Nephron (organoid): ENCODE measurements around the gene NFASC.

Experiments used
- H3K27ac Mint-ChIP-seq, 3 experiments: 2 replicates each; pipeline ENCODE4 v1.8.0; 2020; ENCODE audit warnings: mixed read lengths in 3 of 3, mild to moderate bottlenecking in 2 of 3, moderate library complexity in 1 of 3
- H3K27me3 Mint-ChIP-seq: 2 replicates; pipeline ENCODE4 v1.8.0; 2021; ENCODE audit warnings: low read depth, mild to moderate bottlenecking, moderate library complexity, mixed read lengths
- H3K36me3 Mint-ChIP-seq: 2 replicates; pipeline ENCODE4 v1.8.0; 2020; ENCODE audit warnings: low read depth, mixed read lengths
- H3K4me1 Mint-ChIP-seq: 2 replicates; pipeline ENCODE4 v1.8.0; 2020; ENCODE audit warnings: mixed read lengths
- H3K4me3 Mint-ChIP-seq, 3 experiments: 2 replicates each; pipeline ENCODE4 v1.8.0; 2020; ENCODE audit warnings: mild to moderate bottlenecking in 3 of 3, mixed read lengths in 3 of 3, moderate library complexity in 2 of 3
- H3K9me3 Mint-ChIP-seq: 2 replicates; pipeline ENCODE4 v1.8.0; 2020; ENCODE audit warnings: mixed read lengths
- CTCF ChIP-seq, 3 experiments: fragments of 200-600 bp; sonication (generic); IDR thresholded peaks; one replicate each; pipeline ENCODE4 v1.5.0; 2021; ENCODE audit warnings: antibody characterized with exemption in 3 of 3; ENCODE audit not compliant: unreplicated experiment in 3 of 3

The NFASC gene

GRCh38 chr1:204968135-204968534 is 97.5 kb downstream of the NFASC start:
- peaks cover 39% of the 10 kb centered on the region for H3K27me3 Mint-ChIP-seq
- H3K4me1 Mint-ChIP-seq: no peaks in the 10 kb centered on the region
- H3K27ac Mint-ChIP-seq: no peak overlapping the region
- H3K9me3 Mint-ChIP-seq: no peaks in the 10 kb centered on the region
- H3K36me3 Mint-ChIP-seq: no peaks in the 10 kb centered on the region
- no peak for TF ChIP-seq CTCF (IDR thresholded peaks at IDR 0.05; ENCODE audit: unreplicated experiment in 3 of 3)
- no peak overlapping the region for H3K4me3 Mint-ChIP-seq

GRCh38 chr1:204968951-204969350 is 98.3 kb downstream of the NFASC start:
- H3K9me3 Mint-ChIP-seq: no peaks in the 10 kb centered on the region
- H3K4me1 Mint-ChIP-seq: no peaks in the 10 kb centered on the region
- peaks cover 39% of the 10 kb centered on the region for H3K27me3 Mint-ChIP-seq
- no peak overlapping the region for H3K27ac Mint-ChIP-seq
- no peak for TF ChIP-seq CTCF (IDR thresholded peaks at IDR 0.05; ENCODE audit: unreplicated experiment in 3 of 3)
- no peaks in the 10 kb centered on the region for H3K36me3 Mint-ChIP-seq
- no peak overlapping the region for H3K4me3 Mint-ChIP-seq

DNA sequence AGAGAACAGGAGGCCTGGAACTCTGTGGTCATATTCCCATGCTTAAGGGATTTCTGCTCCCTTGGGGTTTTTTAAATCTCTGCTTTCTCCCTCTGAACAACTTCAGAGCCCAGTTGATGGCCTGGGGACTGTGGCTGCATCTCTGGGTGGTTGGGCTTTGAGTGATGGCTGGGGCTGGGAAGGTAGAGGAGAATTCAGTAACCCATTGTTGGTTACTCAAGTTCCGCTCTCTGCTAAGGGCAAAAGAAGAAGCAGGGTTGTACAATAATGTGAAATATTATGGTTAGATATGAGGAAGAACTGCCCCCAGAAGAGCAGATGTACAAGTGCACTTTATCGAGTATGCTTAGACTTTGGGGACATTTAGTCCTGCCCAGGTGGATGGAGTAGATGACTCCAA is 100.3 kb downstream of the NFASC start:
- no peaks in the 10 kb centered on the region for H3K9me3 Mint-ChIP-seq
- H3K4me1 Mint-ChIP-seq: no peaks in the 10 kb centered on the region
- no peak for TF ChIP-seq CTCF (IDR thresholded peaks at IDR 0.05; ENCODE audit: unreplicated experiment in 3 of 3)
- H3K36me3 Mint-ChIP-seq: no peaks in the 10 kb centered on the region
- H3K27me3 Mint-ChIP-seq: peaks cover 37% of the 10 kb centered on the region
- no peak overlapping the region for H3K27ac Mint-ChIP-seq
- H3K4me3 Mint-ChIP-seq: no peak overlapping the region

- no peaks in the 10 kb centered on the region for H3K9me3 Mint-ChIP-seq
- no peak overlapping the region for H3K4me3 Mint-ChIP-seq
- H3K4me1 Mint-ChIP-seq: no peaks in the 10 kb centered on the region
- no peak overlapping the region for H3K27ac Mint-ChIP-seq
- TF ChIP-seq CTCF (IDR thresholded peaks at IDR 0.05; ENCODE audit: unreplicated experiment in 3 of 3): no peak
- peaks cover 29% of the 10 kb centered on the region for H3K27me3 Mint-ChIP-seq
- H3K36me3 Mint-ChIP-seq: no peaks in the 10 kb centered on the region
Observed at GRCh38 chr1:204971517-204972336, 101.1 kb downstream of the NFASC start.

DNA sequence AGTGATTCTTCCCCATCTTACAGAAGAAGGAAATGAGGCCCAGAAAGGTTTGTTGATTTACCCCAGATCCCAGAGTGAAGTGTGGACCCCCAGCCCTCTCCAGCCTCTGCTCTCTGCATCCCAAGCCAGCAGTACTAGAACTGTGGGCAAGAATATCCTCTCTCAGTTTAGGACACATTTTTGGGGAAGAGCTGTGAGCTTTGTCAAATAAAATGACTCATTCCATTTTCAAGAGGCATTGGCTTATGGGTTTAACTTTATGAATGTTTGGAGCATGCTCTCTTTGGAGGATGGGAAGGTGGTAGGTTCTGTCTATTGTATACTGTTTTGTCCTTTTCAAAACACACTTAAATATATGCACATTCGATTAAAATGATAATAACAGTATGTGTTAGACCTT is 101.8 kb downstream of the NFASC start:
- H3K4me1 Mint-ChIP-seq: no peaks in the 10 kb centered on the region
- peaks cover 28% of the 10 kb centered on the region for H3K27me3 Mint-ChIP-seq
- H3K27ac Mint-ChIP-seq: no peak overlapping the region
- no peak overlapping the region for H3K4me3 Mint-ChIP-seq
- no peak for TF ChIP-seq CTCF (IDR thresholded peaks at IDR 0.05; ENCODE audit: unreplicated experiment in 3 of 3)
- no peaks in the 10 kb centered on the region for H3K36me3 Mint-ChIP-seq
- no peaks in the 10 kb centered on the region for H3K9me3 Mint-ChIP-seq

DNA sequence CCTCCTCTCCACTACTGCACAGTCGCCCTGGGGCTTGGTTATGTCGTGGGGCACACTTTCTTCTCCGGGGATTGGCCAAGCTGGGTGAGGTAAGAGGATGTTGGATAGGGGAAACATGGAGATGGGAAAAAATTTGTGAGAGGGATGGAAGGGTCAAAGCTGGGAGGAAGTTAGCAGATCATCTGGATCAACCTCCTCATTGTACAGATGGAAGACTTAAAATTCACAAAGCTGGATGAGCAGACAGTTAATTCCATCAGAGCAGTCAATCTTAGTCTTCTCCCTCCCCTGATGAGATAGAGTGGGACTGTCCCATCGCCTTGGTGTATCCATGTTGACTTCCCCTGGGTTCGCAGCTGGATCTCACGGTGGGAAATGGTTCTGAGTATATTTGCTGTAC is 102.8 kb downstream of the NFASC start:
- no peak for TF ChIP-seq CTCF (IDR thresholded peaks at IDR 0.05; ENCODE audit: unreplicated experiment in 3 of 3)
- Mint-ChIP-seq H3K4me1 (no peaks in the 10 kb centered on the region), H3K4me3 (no peak overlapping the region), H3K27me3 (peaks cover 29% of the 10 kb centered on the region), H3K27ac (no peak overlapping the region), H3K9me3 (no peaks in the 10 kb centered on the region), H3K36me3 (no peaks in the 10 kb centered on the region)
